Dermis microvascular lymphatic vessel endothelial cell (primary cell): ENCODE measurements around the gene ZNF581. TPM values are rescaled to one million over a fixed set of nuclear protein-coding genes. Genes with fewer than 3 reads are reported as not detected.

Source experiments
- DNase-seq, 2 donors: peaks; one replicate each; pipeline versions ENCODE4 v3.0.0 to v3.0.0-alpha.2; 2010; ENCODE audit warnings: low read depth in 2 of 2
- total RNA-seq: library from RNA; depleted of rRNA; stranded (reverse); fragments of >200 nt; gene quantifications from 2 replicates; pipeline ENCODE4 v1.2.1, GENCODE V29; 2014

ZNF581 gene, protein sequence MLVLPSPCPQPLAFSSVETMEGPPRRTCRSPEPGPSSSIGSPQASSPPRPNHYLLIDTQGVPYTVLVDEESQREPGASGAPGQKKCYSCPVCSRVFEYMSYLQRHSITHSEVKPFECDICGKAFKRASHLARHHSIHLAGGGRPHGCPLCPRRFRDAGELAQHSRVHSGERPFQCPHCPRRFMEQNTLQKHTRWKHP
- total RNA-seq = 20.0 and 25.8 TPM in 2 replicates

DNA sequence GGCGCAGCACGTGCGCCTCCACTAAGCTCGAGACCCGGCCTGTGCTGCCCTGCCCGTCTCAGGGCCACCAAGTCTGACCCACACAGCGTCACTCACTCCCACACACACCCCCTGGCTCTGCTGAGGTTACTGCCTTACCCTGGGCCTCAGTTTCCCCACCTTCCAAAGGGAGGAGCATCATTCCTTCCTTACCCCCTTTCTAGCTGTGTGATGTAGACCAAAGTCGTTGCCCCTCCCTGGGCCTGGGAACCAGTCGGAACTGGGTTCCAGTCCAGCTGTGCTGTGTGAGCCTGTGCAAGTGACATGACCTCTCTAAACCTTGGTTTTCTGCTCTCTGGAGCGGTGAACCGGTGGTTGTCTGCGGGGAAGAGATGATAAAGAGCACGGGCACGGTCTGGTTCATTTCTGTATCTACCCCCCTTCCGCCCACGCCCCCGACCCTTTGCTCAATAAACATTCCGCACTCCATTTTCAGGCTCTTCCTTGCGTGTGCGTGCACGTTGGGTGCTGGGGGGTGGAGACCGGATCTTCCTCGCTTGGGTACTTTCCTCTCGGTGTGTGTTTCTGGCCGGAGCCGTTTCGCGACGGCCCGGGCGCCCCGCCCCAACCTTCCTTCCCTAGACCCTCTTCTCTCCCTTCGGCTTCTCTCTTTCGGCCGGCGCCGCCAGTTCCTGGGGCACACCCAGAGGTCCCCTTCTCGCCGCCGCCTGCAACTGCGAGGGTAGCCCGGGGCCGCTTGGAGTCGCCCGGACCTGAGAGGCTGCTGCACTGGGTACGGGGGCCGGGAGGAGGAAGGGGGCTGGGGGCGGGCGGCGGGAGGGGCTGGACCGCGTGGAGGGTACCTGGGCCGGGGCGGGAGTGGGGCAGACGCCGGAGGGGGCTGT, at the start of gene ZNF581:
ZNF581 (plus strand) TSS at position 647 of the 884 bp plus-strand sequence. CDS start 923 bp downstream, outside the sequence.
- peak; percentile 43 to 74 for DNase-seq

DNA sequence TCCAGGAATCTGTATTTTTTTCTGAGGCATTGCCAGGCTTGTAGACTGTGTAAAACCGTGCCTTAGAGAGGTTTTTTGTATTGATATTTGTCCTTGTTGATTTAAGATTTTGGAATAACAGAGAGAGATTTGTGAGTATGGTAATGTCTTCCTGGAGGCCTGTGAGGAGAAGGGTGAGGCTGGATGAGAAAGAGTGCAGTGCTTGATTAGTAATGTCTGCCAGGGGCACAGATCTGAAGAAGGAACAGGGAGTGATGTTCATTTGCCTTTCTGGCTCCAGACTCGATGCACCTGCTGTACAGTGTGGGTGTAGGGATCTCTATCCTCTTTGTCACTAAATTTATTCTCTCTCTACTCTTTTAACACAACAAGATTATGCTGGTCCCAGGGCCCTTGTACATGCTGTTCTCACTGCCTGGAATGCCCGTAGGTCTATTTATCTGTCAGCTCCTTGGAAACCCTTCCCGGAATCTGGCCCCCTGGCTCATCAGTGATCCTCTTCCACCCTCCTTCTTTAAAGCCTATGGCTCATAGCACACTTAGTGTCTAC, 48.4 kb upstream of the ZNF581 start:
- DNase-seq = no peak

DNA sequence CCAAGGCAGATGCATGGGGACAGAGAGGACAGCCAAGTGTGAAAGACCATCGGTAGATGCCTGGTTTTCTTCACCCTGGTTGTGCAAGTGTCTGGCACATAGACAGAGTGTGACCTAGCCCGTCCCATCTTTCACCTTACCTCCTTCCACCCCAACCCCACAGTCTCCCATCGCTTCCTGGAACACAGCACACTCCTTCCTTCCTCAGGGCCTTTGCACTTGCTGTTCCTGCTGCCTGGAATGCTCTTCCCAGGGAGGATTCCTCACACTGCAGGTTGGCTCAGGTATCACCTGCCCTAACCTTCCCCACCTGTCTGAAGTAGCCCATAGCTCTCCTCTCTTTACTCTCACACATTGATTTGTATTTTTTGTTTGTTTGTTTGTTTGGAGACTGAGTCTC, 47.1 kb upstream of the ZNF581 start:
- DNase-seq = no peak

DNA sequence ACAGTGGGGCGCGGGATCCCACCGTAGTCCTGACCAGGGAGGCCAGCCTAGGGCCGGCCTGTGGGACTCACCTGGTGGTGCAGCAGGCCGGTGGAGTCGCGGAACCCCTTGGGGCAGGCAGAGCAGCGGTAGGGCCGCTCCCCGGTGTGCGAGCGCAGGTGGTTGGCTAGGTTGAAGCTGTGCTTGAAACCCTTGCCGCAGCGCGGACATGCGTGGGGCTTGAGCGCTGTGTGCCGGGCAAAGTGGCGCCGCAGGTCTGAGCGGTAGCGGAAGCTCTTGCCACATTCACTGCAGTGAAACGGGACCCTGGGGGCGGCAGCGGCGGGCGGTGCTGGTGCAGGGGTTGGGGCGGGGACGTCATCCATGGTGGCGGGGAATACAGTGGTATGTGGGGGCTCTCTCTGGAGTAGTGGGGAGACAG, 45.9 kb upstream of the ZNF581 start:
- no peak for DNase-seq

DNA sequence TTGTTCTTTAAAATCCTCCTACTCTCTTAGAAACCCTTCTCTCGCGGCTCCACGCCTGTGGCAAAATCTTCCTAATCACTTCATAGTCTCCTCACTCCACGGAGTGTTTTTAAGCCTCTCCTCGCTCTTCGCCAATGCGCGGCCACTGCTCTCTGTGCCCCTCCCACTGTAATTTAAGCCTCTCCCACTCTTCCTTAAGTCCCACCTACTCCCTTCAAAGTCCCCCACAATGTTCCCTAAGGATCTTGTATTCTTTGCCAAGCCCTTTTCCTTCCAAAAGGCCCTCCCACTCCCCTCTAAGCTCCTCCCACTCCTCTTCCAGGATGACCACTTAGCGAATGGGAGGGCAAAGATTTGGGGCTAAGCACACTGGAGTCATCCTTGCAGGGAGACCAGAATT, 45.4 kb upstream of the ZNF581 start:
- DNase-seq = no peak

DNA sequence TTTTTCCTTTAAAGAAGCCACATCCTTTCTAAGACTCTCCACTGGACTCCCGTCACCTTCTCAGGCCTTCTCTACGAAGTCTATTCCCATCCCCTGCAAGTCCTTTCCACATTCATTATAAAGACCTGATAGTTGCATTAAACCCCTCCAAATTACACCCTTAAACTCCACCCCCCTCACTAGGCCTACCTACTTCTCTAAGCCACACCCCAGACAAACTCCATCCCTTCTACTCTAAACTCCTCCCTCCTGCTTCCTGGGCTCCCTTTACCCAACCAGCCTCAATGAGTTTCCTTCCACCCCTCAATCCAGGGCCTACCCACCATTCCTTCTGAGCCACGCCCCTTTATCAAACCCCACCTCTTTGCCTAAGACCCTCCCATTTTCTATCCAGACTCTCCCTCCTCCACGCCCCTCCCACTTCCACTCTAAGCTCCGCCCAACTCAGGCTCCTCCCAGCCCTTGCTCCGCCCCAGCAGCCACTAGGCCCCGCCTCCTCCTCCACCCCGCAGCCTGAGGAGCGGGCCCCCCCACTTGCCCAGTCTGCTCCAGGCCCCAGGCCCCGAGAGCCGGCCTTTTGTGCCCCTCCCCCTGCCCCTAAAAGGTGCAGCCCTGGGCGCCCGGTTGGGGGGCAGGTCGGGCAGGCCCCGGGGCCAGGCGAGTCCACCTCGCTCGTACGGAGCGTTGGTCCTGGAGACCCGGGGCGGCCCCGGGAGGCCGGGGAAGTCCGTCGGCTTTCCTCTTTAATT, 44.6 kb upstream of the ZNF581 start:
- DNase-seq = peak; percentile 89 to 96

DNA sequence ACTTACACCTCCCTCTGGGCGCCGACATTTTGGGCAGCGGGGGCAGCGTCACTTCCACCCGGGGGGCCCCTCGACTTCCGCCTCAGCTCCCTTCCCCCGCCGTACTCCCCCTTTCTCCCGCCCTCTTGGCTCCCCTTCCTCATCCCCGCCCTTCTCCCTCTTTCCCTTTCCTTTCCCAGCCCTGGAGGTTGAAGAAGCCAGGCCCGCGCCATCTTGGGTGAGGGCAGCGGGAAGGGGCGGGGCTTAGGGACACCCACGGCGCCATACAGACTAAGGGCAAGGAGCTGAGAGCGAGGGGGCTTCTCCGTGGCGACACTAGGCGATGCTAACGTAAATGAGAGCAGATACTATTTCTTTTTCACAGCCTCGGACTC, 44.0 kb upstream of the ZNF581 start, which contains the start of gene FIZ1:
FIZ1 (minus strand) TSS at position 50 of the 374 bp plus-strand sequence. CDS start 1,652 bp downstream, outside the sequence.
- DNase-seq = peak; percentile 96 to 99

DNA sequence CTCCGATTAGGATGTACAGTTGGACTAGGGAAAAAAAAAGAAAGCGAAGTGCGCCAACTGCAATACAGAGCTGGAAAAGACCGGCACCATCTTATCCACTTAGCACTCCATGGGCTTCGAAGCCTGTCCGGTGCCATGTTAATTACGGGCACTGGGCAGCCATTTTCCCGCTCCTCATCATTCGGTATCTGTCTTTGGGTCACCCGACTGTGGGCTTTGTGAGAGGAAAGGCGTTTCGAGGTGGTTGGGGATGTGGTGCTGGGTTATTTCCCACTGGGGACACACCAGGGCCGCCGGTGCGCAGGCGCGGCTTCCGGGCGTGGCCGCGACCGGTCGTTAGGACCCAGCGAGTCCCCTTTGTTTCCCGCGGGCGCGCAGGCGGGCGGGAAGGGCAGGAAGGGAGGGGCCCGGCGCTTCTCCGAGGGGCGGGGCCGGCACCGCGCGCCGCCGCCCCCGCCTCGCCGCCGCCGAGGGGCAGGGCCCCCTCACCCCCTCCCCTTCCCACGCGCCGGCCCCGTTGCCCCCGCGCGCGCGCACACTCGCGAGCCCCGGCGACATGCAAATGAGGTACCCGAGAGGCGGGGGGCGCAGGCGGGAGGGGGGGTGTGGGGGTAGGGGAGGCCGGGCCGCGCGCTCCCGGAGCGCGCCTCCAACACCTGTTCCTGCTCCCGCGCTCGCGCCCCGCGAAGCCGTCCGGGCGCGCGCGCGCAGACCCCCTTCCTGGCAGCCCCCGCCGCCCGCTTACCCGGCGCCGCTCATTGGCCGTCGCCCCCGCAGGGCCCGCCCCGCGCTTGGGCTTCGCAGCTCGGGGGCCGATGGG, 43.4 kb upstream of the ZNF581 start, which contains the start of gene ZNF524:
ZNF524 (plus strand) TSS at position 447 of the 820 bp plus-strand sequence. CDS start 1,825 bp downstream, outside the sequence.
- DNase-seq = peak; percentile 79 to 89

DNA sequence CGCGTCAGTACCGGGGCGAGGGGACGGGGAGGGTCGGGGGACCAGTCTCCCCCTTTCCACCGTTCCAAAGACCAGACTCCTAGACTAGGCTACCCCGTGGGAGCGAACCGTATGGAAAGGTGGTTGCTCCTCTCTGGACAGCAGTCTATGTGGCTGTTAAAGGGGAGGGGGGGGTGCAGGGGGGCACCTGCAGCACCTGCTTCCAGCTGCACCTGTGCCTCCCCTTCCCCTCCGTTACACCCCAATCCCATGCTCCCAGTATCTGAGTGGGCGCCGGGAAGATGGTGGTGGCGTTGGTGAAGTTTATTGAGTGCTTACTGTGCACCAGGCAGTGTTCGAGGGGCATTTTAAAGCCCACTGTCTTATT, 42.8 kb upstream of the ZNF581 start:
- no peak for DNase-seq

DNA sequence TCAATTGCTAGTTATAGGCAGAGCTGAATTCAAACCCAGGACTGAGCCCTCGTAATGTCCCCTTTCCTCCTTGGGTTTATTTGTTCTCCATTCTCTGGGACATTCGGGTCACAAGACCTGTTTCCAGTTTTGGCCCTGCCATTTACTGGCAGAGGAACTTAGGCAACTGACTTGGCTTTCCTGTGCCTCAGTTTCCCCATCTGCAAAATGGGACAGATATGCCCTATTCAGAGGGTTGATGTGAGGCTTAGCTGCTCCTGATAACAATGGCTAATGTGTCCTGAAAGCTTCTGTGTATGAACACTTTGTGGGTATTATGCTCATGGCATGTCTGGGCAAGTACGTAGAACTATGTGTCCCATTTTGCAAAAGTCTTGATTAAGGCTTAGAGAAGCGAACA, 42.4 kb upstream of the ZNF581 start:
- DNase-seq = no peak

DNA sequence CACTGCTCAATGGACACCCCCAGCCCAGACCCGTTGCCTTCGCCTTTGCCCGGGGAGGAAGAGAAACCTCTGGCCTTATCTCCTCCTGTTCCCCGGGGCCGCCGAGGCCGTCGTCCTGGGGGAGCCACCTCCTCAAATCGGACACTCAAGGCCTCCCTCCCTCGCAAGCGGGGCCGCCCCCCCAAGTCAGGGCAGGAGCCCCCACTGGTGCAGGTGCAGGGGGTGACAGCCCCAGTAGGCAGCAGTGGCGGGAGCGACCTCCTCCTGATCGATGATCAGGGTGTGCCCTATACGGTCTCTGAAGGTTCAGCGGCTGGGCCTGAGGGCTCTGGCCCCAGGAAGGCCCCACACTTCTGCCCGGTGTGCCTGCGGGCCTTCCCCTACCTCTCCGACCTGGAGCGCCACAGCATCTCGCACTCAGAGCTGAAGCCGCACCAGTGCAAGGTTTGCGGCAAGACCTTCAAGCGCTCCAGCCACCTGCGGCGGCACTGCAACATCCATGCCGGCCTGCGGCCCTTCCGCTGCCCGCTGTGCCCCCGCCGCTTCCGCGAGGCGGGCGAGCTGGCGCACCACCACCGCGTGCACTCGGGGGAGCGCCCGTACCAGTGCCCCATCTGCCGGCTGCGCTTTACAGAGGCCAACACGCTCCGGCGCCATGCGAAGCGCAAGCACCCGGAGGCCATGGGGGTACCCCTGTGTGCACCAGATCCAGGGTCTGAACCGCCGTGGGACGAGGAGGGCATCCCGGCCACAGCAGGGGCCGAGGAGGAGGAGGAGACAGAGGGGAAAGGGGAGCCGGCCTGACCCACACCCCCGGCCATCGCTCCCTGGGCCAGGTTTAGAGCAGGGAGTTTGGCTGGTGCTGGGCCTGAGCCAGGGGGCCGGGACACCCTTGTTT, 41.1 kb upstream of the ZNF581 start:
- DNase-seq = no peak

DNA sequence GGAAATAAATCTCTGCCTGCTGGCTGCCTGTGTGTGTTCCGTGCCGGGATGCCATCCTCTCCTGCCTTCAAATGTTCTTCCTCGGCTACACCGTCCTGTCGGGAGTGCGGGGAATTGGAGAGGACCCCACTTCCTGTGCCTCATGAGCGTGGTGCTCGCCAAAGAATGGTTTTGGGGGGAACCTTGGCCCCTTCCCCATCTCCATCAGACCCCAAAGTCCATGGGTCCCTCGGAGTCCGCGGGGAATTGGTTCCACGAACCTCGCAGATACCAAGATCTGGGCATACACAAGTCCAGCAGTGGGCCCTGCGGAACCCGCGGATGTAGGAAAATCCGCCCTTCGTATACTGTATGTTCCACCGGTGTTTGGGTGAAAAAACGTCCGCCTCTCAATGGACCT, 40.3 kb upstream of the ZNF581 start:
- DNase-seq = no peak

DNA sequence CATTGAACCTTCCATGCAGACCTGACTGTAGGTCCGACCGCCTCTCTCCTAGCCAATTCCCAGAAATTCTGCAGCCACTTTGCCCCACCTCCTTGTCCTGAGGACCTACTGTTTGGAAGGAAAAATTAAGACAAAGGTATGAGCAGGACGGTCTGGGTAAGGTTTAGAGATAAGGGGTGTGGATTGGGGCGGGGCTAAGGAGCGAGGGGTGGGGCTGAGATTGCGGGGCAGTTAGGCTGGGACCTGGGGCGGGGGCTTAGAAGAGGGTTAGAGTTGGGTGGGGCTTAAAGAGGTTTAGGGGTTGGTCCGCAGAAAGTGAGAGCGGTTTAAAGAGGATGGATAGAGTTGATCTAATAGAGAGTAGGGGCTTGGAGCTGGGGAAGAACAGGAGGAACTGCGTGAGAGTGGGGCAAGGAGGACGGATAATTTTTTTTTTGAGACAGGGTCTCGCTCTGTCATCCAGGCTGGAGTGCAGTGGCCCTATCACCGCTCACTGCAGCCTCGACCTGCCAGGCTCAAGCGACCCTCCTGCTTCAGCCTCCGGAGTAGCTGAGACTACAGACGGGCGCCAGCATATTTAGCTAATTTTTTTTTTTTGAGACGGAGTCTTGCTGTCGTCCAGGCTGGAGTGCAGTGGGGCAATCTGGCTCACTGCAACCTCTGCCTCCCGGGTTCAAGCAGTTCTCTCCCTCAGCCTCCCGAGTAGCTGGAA, 39.7 kb upstream of the ZNF581 start:
- no peak for DNase-seq

DNA sequence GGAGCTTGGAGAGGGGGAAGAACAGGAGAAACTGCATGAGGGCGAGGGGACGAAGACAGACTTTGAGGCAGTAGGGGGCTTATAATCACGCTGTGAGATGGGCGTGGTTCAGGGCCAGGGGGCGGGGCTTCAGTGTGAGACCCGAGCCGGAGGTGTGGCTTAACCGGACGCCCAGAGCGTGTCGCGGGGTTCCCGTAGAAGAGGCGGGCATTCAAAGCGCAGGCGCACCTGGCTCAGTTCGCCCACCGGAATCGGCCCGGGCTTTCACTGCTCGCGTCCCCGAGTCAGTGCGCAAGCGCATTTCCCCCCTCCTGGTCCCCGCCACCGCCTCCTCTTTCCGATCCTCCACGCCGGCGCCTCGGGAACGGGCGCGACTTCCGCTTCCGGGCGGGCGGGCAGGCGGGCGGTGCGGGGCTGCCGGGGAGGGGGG, 38.2 kb upstream of the ZNF581 start:
- peak; percentile 93 to 97 for DNase-seq

DNA sequence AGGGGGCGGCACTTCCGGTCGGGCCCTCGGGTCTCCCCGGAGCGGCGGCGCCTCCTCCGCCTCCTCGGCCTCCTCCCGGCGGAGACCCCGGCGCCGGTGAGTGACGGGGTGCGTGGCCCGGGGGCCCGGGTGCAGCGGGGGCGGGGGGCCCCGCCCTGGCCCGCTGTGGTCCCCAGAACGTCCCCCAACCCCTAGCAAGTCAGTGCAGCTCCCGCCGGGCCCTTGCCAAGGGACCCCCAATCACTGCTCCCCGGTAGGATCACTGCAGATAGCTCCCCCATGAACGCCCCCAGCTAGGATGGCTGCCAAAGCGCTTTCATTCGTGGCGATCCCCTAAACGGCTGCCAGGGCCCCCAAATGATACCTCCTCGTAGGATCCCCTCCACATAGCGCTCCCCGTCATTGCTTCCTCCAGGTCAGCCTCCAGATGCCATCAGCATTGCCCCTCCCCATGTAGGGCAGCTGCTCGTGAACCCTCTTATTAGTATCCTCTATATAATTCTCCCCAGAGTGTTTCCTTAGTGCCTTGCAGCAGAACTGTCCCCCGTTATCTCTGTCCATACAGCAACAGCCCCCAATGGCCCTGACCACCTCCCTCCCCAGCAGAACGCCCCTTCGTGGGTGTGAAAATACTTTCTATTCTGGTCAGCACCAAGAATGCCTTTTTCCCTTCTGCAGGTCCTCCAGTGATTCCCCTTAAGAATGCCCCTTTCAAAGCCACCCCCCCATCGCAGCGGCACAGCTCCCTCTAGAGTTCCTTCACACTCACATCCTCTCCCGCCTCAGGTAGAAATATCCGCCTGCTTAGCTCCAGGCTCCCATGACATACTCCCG, 37.6 kb upstream of the ZNF581 start, which contains the start of gene ZNF865:
ZNF865 (plus strand) TSS at position 11 of the 834 bp plus-strand sequence. CDS start 7,972 bp downstream, outside the sequence.
- peak; percentile 55 to 88 for DNase-seq

DNA sequence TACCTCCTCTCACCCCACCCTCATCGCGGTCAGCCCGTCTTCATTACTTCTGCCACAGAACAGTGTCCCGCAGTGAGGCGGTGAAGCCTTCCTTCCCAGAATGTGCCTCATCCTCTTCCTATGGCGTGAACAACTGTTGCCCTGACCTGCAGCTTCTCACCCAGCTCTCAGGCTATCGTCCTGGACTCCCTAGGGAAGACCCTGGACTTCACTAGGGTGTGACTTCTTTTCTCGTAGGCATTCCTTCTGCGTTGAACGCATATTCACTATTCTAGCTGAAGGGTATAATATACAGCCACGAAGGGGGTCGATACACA, 37.0 kb upstream of the ZNF581 start:
- no peak for DNase-seq

DNA sequence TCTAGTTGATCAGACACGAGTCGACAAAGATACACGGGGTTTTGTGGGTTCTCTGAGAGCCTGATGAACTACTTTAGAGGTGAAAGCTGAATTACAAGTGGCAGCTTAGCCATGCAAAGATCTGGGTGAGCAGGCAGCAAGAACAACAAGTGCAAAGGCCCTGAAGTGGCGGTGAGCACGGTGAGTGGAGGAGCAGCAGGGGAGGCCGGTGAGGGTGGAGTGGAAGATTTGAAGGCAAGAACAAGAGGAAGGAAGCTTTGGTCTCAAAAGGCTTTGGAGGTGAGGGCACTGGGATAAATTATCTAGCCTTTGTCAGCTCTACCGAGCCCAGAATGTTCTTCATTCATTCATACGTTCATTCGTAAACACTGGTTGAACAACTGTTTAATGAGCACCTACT, 36.6 kb upstream of the ZNF581 start:
- DNase-seq = no peak

DNA sequence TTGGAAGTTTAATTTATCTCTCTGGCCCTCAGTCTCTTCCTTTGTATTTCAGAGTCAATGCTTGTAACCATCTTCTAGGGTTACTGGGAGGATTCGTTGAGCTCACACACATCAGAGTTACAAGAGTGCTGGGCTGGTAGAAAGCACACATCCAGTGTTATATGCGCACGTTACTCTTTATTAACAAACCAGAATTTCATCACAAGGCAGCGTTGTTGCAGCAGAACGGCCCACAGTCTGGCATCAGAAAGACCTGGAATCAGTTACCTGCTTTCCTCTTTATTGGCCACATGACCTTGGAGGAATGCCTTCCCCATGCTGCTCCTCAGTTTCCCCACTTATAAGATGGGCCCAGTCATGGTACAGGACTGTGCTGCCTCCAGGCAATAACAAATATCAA, 34.1 kb upstream of the ZNF581 start:
- DNase-seq = no peak
